Loucy (cell line): ENCODE measurements around the gene IL3RA.

Source experiments
- EZH2phosphoT487 ChIP-seq: fragments of 200-600 bp; IDR thresholded peaks from 2 replicates; pipeline ENCODE4 v1.6.1; 2018; ENCODE audit warnings: antibody characterized with exemption, mild to moderate bottlenecking, moderate library complexity, borderline replicate concordance
- TF ChIP-seq, protein P1 (sequence below): fragments of 200-600 bp; sonication (generic); conservative IDR thresholded peaks from 2 replicates; pipeline ENCODE4 v1.5.1; 2014; ENCODE audit warnings: mild to moderate bottlenecking, antibody characterized with exemption, low read length

DNA sequence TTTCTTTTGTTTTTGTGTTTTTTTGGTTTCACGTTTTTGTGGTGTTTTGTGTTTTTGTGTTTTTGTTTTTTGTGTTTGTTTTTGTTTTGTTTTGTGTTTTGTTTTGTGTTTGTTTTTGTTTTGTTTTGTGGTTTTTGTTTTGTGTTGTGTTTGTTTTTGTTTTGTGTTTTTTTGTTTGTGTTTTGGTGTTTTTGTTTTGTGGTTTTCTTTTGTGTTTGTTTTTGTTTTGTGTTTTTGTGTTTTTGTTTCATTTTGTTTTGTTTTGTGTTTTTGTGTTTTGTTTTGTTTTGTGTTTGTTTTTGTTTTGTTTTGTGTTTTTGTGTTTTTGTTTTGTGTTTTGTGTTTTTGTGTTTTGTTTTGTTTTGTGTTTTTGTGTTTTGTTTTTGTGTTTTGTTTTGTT is 47.0 kb upstream of the IL3RA start:
- TF ChIP-seq, protein P1, sequence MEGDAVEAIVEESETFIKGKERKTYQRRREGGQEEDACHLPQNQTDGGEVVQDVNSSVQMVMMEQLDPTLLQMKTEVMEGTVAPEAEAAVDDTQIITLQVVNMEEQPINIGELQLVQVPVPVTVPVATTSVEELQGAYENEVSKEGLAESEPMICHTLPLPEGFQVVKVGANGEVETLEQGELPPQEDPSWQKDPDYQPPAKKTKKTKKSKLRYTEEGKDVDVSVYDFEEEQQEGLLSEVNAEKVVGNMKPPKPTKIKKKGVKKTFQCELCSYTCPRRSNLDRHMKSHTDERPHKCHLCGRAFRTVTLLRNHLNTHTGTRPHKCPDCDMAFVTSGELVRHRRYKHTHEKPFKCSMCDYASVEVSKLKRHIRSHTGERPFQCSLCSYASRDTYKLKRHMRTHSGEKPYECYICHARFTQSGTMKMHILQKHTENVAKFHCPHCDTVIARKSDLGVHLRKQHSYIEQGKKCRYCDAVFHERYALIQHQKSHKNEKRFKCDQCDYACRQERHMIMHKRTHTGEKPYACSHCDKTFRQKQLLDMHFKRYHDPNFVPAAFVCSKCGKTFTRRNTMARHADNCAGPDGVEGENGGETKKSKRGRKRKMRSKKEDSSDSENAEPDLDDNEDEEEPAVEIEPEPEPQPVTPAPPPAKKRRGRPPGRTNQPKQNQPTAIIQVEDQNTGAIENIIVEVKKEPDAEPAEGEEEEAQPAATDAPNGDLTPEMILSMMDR, result no peak
- no peak for TF ChIP-seq EZH2phosphoT487
